ENCODE data around the gene LRP8. TPM values are rescaled to one million over a fixed set of nuclear protein-coding genes. Genes with fewer than 3 reads are reported as not detected.

LRP8 gene
- polyA plus RNA-seq, 1 of the 3 experiments (the other 2 are of a cell fraction) = 19.9 TPM

DNA sequence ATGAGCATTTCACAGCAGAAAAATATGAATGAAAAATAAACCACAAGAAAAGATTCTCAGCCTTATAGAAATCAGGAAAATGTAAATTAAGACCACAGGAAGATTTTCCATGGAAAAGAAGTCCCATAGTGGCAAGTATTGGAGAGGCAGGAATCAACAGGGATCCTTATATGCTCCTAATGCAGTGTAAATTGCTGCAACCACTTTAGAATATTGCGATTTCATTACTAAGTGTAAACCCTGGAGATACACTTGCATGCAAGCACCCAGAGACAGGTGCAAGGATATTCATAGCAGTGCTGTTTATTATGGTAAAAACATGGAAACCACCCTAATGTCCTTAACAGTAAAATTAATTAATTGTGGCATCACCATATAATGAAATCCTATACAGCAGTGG lies 10.6 kb upstream of the LRP8 start:
- CTCF ChIA-PET = no interaction called here
- no peak for DNase-seq

More for the DNA sequence above, 10.6 kb upstream of the LRP8 start:
- H3K9me2 ChIP-seq = no peaks in the 10 kb centered on the region
- no peak overlapping the region for H3K4me3 ChIP-seq (ENCODE audit: low read depth in 2 of 2, low read length in 1 of 2)
- 79% methylated on average over 1 of the region's 1 CpG for whole genome bisulfite sequencing (ENCODE audit: low lambda C conversion rate)
- no peaks in the 10 kb centered on the region for H3K79me2 ChIP-seq (ENCODE audit: insufficient read depth)
- H3K9ac ChIP-seq = no peak overlapping the region
- no peaks in the 10 kb centered on the region for H3K27me3 ChIP-seq (ENCODE audit: insufficient read depth)
- H3K27ac ChIP-seq (ENCODE audit: low read depth in 2 of 2, low read length in 1 of 2) = no peak overlapping the region
- POLR2A ChIA-PET = no interaction called here
- H3K4me1 ChIP-seq (ENCODE audit: control insufficient read depth in 1 of 2, insufficient read depth in 2 of 2, low read depth in 1 of 2, low read length in 1 of 2) = no peaks in the 10 kb centered on the region
- no peaks in the 10 kb centered on the region for H3K36me3 ChIP-seq (replicated peaks in 1 of 2; ENCODE audit: control insufficient read depth in 1 of 2, insufficient read depth in 2 of 2, low read length in 1 of 2)
- H3F3A ChIP-seq (replicated peaks; ENCODE audit: insufficient read depth) = no peaks in the 10 kb centered on the region
- no peak for TF ChIP-seq RXRA (IDR thresholded peaks at IDR 0.05; ENCODE audit: borderline replicate concordance, low read depth)
- TF ChIP-seq TAF1 (IDR thresholded peaks at IDR 0.05; ENCODE audit: borderline replicate concordance, low read depth, low read length) = no peak
- TF ChIP-seq SMC3 (IDR thresholded peaks at IDR 0.05; ENCODE audit: low read depth, low read length) = no peak
- TF ChIP-seq YY1 (IDR thresholded peaks at IDR 0.05; ENCODE audit: low read depth) = no peak
- TF ChIP-seq, protein P1, sequence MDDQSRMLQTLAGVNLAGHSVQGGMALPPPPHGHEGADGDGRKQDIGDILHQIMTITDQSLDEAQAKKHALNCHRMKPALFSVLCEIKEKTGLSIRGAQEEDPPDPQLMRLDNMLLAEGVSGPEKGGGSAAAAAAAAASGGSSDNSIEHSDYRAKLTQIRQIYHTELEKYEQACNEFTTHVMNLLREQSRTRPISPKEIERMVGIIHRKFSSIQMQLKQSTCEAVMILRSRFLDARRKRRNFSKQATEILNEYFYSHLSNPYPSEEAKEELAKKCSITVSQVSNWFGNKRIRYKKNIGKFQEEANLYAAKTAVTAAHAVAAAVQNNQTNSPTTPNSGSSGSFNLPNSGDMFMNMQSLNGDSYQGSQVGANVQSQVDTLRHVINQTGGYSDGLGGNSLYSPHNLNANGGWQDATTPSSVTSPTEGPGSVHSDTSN (IDR thresholded peaks at IDR 0.05) = no peak
- TF ChIP-seq EZH2phosphoT487 (IDR thresholded peaks at IDR 0.05; ENCODE audit: borderline replicate concordance, low read depth) = no peak
- no peak for TF ChIP-seq RAD21 (IDR thresholded peaks at IDR 0.05; ENCODE audit: low read length)
- no peak for TF ChIP-seq MXI1 (IDR thresholded peaks at IDR 0.05; ENCODE audit: low read depth, low read length)
- no peak for TF ChIP-seq TEAD4 (IDR thresholded peaks at IDR 0.05; ENCODE audit: borderline replicate concordance, insufficient read depth)
- TF ChIP-seq, protein P2, sequence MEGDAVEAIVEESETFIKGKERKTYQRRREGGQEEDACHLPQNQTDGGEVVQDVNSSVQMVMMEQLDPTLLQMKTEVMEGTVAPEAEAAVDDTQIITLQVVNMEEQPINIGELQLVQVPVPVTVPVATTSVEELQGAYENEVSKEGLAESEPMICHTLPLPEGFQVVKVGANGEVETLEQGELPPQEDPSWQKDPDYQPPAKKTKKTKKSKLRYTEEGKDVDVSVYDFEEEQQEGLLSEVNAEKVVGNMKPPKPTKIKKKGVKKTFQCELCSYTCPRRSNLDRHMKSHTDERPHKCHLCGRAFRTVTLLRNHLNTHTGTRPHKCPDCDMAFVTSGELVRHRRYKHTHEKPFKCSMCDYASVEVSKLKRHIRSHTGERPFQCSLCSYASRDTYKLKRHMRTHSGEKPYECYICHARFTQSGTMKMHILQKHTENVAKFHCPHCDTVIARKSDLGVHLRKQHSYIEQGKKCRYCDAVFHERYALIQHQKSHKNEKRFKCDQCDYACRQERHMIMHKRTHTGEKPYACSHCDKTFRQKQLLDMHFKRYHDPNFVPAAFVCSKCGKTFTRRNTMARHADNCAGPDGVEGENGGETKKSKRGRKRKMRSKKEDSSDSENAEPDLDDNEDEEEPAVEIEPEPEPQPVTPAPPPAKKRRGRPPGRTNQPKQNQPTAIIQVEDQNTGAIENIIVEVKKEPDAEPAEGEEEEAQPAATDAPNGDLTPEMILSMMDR (IDR thresholded peaks at IDR 0.05) = no peak
- TF ChIP-seq FOSL2 (IDR thresholded peaks at IDR 0.05; ENCODE audit: borderline replicate concordance, low read depth) = no peak
- TF ChIP-seq, protein P3, sequence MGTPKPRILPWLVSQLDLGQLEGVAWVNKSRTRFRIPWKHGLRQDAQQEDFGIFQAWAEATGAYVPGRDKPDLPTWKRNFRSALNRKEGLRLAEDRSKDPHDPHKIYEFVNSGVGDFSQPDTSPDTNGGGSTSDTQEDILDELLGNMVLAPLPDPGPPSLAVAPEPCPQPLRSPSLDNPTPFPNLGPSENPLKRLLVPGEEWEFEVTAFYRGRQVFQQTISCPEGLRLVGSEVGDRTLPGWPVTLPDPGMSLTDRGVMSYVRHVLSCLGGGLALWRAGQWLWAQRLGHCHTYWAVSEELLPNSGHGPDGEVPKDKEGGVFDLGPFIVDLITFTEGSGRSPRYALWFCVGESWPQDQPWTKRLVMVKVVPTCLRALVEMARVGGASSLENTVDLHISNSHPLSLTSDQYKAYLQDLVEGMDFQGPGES (IDR thresholded peaks at IDR 0.05; ENCODE audit: low read depth, low read length) = no peak
- TF ChIP-seq ELF1 (IDR thresholded peaks at IDR 0.05) = no peak
- no peak for TF ChIP-seq RFX5 (IDR thresholded peaks at IDR 0.05; ENCODE audit: low read length)
- TF ChIP-seq, protein P4, sequence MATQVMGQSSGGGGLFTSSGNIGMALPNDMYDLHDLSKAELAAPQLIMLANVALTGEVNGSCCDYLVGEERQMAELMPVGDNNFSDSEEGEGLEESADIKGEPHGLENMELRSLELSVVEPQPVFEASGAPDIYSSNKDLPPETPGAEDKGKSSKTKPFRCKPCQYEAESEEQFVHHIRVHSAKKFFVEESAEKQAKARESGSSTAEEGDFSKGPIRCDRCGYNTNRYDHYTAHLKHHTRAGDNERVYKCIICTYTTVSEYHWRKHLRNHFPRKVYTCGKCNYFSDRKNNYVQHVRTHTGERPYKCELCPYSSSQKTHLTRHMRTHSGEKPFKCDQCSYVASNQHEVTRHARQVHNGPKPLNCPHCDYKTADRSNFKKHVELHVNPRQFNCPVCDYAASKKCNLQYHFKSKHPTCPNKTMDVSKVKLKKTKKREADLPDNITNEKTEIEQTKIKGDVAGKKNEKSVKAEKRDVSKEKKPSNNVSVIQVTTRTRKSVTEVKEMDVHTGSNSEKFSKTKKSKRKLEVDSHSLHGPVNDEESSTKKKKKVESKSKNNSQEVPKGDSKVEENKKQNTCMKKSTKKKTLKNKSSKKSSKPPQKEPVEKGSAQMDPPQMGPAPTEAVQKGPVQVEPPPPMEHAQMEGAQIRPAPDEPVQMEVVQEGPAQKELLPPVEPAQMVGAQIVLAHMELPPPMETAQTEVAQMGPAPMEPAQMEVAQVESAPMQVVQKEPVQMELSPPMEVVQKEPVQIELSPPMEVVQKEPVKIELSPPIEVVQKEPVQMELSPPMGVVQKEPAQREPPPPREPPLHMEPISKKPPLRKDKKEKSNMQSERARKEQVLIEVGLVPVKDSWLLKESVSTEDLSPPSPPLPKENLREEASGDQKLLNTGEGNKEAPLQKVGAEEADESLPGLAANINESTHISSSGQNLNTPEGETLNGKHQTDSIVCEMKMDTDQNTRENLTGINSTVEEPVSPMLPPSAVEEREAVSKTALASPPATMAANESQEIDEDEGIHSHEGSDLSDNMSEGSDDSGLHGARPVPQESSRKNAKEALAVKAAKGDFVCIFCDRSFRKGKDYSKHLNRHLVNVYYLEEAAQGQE (IDR thresholded peaks at IDR 0.05; ENCODE audit: low read depth, low read length) = no peak
- TF ChIP-seq GATA2 (CRISPR knock-in tag; IDR thresholded peaks at IDR 0.05) = no peak
- no peak for TF ChIP-seq SIN3A (IDR thresholded peaks at IDR 0.05; ENCODE audit: borderline replicate concordance, low read depth, low read length)
- no peak for TF ChIP-seq TCF12 (IDR thresholded peaks at IDR 0.05)
- H2AFZ ChIP-seq (ENCODE audit: low read depth) = no peak overlapping the region
- H3K9me3 ChIP-seq = no peaks in the 10 kb centered on the region
- no peak overlapping the region for H3K4me2 ChIP-seq
- no peaks in the 10 kb centered on the region for H4K20me1 ChIP-seq (ENCODE audit: insufficient read depth)

Measured in SK-N-SH (cell line).